HepG2 (cell line): Measurements from ENCODE around the gene KCTD6. TPM values are rescaled to one million over a fixed set of nuclear protein-coding genes. Genes with fewer than 3 reads are reported as not detected.

ENCODE experiments used
- ATAC-seq: fragments of 200-7000 bp; cut with Tn5 transposase; 3 replicates; pipeline ENCODE4 v1.9.1; 2020; ENCODE audit warnings: mild to moderate bottlenecking, moderate library complexity
- BruUV-seq: library from RNA; stranded (reverse); fragments of 400-500 nt; replicated peaks from 2 replicates; lab custom pipeline; 2021; lab: Mats Ljungman, UMichigan
- CTCF ChIA-PET: fragments of 300-600 bp; formaldehyde crosslinking; extraction: SDS; loops from one replicate; lab custom pipeline; 2021; ENCODE audit warnings: low total read pairs, inconsistent platforms, low intra/inter-chr PET ratio; lab: Yijun Ruan, JAX
- POLR2A ChIA-PET: fragments of 350-600 bp; sonication (Branson Sonifier 250); formaldehyde crosslinking; loops from one replicate; lab custom pipeline; 2020; ENCODE audit warnings: antibody characterized with exemption, inconsistent platforms; lab: Yijun Ruan, JAX
- DNase-seq: peaks from one replicate; pipeline ENCODE4 v3.0.0-alpha.2; 2015; ENCODE audit warnings: low spot score
- FAIRE-seq: peaks from 3 replicates; lab custom pipeline; 2011; peaks lifted over from hg19 to GRCh38; lab: Jason Lieb, UNC
- H2AFZ ChIP-seq: one replicate; pipeline ENCODE4 v1.6.1; 2011; ENCODE audit warnings: low read length, inconsistent platforms
- H3K27ac ChIP-seq: fragments of 300-600 bp; 3 replicates; pipeline ENCODE4 v1.8.0; 2011; ENCODE audit warnings: mixed run types, mild to moderate bottlenecking, mixed read lengths, low read length, inconsistent platforms; ENCODE audit not compliant: insufficient read depth; ENCODE audit errors: extremely low read length
- H3K27me3 ChIP-seq, 2 experiments: fragments of 200-600 bp in 1 of 2; 2 replicates in 1 of 2; 3 replicates in 1 of 2; pipeline versions ENCODE4 v1.6.0 to v1.8.0; 2011; ENCODE audit warnings: low read length in 2 of 2, mild to moderate bottlenecking in 2 of 2, moderate library complexity in 2 of 2, inconsistent platforms in 1 of 2; ENCODE audit not compliant: insufficient read depth in 2 of 2, control insufficient read depth in 1 of 2
- H3K36me3 ChIP-seq, 2 experiments: fragments of 200-600 bp in 1 of 2; replicated peaks in 1 of 2; 2 replicates in 1 of 2; 3 replicates in 1 of 2; pipeline versions ENCODE4 v1.5.1 to v1.8.0; 2011; ENCODE audit warnings: low read length in 2 of 2, inconsistent platforms in 1 of 2; ENCODE audit not compliant: insufficient read depth in 2 of 2, control insufficient read depth in 1 of 2
- H3K4me1 ChIP-seq: 2 replicates; pipeline ENCODE4 v1.5.1; 2012; ENCODE audit warnings: low read length, inconsistent platforms; ENCODE audit not compliant: insufficient read depth
- H3K4me2 ChIP-seq: 2 replicates; pipeline ENCODE4 v1.6.0; 2011; ENCODE audit warnings: low read depth, low read length, inconsistent platforms
- H3K4me3 ChIP-seq, 3 experiments: fragments of 200-600 bp in 1 of 3; sonication (generic), shearing (Covaris generic) in 1 of 3; replicated peaks in 1 of 3; 2 replicates each; pipeline ENCODE4 v1.5.1; 2011 to 2016; ENCODE audit warnings: low read length in 3 of 3, inconsistent platforms in 2 of 3, low read depth in 2 of 3, mild to moderate bottlenecking in 2 of 3, control low read depth in 1 of 3, mixed read lengths in 1 of 3; ENCODE audit not compliant: insufficient read depth in 1 of 3
- H3K79me2 ChIP-seq: one replicate; pipeline ENCODE4 v1.6.1; 2011; ENCODE audit warnings: low read length, inconsistent platforms; ENCODE audit not compliant: insufficient read depth
- H3K9ac ChIP-seq: 2 replicates; pipeline ENCODE4 v1.6.0; 2011; ENCODE audit warnings: mild to moderate bottlenecking, low read depth, low read length, inconsistent platforms; ENCODE audit not compliant: insufficient read depth
- H3K9me3 ChIP-seq: 2 replicates; pipeline ENCODE4 v1.5.1; 2012; ENCODE audit warnings: mild to moderate bottlenecking, low read length
- H4K20me1 ChIP-seq: 2 replicates; pipeline ENCODE4 v1.6.0; 2011; ENCODE audit warnings: inconsistent platforms, mild to moderate bottlenecking, low read length, moderate library complexity; ENCODE audit not compliant: insufficient read depth
- ARNT2 ChIP-seq: sonication (generic); formaldehyde crosslinking; IDR thresholded peaks from 2 replicates; pipeline ENCODE4 v1.8.0; 2022; ENCODE audit warnings: mild to moderate bottlenecking, low read depth, missing genetic modification reagents, moderate library complexity
- BCL6 ChIP-seq: IDR thresholded peaks from 2 replicates; pipeline ENCODE4 v1.6.1; 2016; ENCODE audit warnings: missing genetic modification reagents, missing compliant biosample characterization
- PHF20 ChIP-seq: sonication (generic); formaldehyde crosslinking; IDR thresholded peaks from 2 replicates; pipeline ENCODE4 v1.5.0; 2020; ENCODE audit warnings: mild to moderate bottlenecking, missing genetic modification reagents
- POLR2AphosphoS5 ChIP-seq: IDR thresholded peaks from 2 replicates; pipeline ENCODE4 v1.6.1; 2012; ENCODE audit warnings: low read depth, low read length
- SIN3A ChIP-seq: IDR thresholded peaks from 2 replicates; pipeline ENCODE4 v1.6.1; 2011; ENCODE audit warnings: low read depth, mild to moderate bottlenecking, control low read depth, low read length, borderline replicate concordance
- ZNF20 ChIP-seq: sonication (generic); formaldehyde crosslinking; IDR thresholded peaks from 2 replicates; pipeline ENCODE4 v1.4.0; 2020; ENCODE audit warnings: mild to moderate bottlenecking, moderate library complexity, missing genetic modification reagents
- ZNF546 ChIP-seq: sonication (generic); formaldehyde crosslinking; conservative IDR thresholded peaks from 2 replicates; pipeline ENCODE4 v1.8.1; 2023; ENCODE audit warnings: mild to moderate bottlenecking, missing genetic modification reagents
- ZNF790 ChIP-seq: sonication (generic); formaldehyde crosslinking; IDR thresholded peaks from 2 replicates; pipeline ENCODE4 v1.8.0; 2022; ENCODE audit warnings: missing genetic modification reagents, mild to moderate bottlenecking, borderline replicate concordance
- ZNF83 ChIP-seq: sonication (generic); formaldehyde crosslinking; IDR thresholded peaks from 2 replicates; pipeline ENCODE4 v1.4.0; 2020; ENCODE audit warnings: missing genetic modification reagents, mild to moderate bottlenecking, borderline replicate concordance
- WGBS: methylation state at CpG from one replicate; pipeline ENCODE4 v1.1.6; 2017; ENCODE audit warnings: low lambda C conversion rate; 5-methylcytosine and 5-hydroxymethylcytosine counted together
- in situ Hi-C: cut with HindIII; loops from 2 replicates; pipeline ENCODE4 v1.10.0; 2017; ENCODE audit warnings: low pct_unique_long_range_greater_than_20kb; ENCODE audit not compliant: extremely low pct_ligation_motif_present
- intact Hi-C: fragments of 100-400 bp; cut with micrococcal nuclease; formaldehyde crosslinking; loops from one replicate; pipeline ENCODE4 v1.10.0; 2022; ENCODE audit not compliant: unreplicated experiment
- polyA plus RNA-seq, 8 experiments: library from polyadenylated mRNA; depleted of rRNA in 3 of 8; stranded (reverse) in 7 of 8; unstranded in 1 of 8; fragments of >200 nt; fragmentation: Illumina TruSeq in 4 of 8; extraction: Trizol in 4 of 8; gene quantifications; 2 replicates each; pipeline versions ENCODE4 v1.2.1 to v1.2.3, GENCODE V29; 2011 to 2016; ENCODE audit warnings: low read depth in 4 of 8, missing spikeins in 1 of 8, mixed read lengths in 1 of 8; ENCODE audit not compliant: insufficient read depth in 1 of 8
- total RNA-seq, 5 experiments: library from RNA; depleted of rRNA; stranded (reverse); fragments of >200 nt; fragmentation: Illumina TruSeq; extraction: Trizol; gene quantifications; 2 replicates each; pipeline ENCODE4 v1.2.3, GENCODE V29; 2016; ENCODE audit warnings: low read depth in 1 of 5
- TF ChIP-seq, protein P1 (sequence below): IDR thresholded peaks from 2 replicates; pipeline ENCODE4 v1.4.0; 2020; ENCODE audit warnings: mild to moderate bottlenecking, missing genetic modification reagents
- TF ChIP-seq, protein P2 (sequence below): sonication (generic); formaldehyde crosslinking; IDR thresholded peaks from 2 replicates; pipeline ENCODE4 v1.9.0; 2021; ENCODE audit warnings: mild to moderate bottlenecking, missing genetic modification reagents

KCTD6 gene
- total and polyA plus RNA-seq, 2 of the 13 experiments (the other 11 are each of a cell fraction or from before 2014, with no cell fraction given): 13.4 to 14.2 TPM

DNA sequence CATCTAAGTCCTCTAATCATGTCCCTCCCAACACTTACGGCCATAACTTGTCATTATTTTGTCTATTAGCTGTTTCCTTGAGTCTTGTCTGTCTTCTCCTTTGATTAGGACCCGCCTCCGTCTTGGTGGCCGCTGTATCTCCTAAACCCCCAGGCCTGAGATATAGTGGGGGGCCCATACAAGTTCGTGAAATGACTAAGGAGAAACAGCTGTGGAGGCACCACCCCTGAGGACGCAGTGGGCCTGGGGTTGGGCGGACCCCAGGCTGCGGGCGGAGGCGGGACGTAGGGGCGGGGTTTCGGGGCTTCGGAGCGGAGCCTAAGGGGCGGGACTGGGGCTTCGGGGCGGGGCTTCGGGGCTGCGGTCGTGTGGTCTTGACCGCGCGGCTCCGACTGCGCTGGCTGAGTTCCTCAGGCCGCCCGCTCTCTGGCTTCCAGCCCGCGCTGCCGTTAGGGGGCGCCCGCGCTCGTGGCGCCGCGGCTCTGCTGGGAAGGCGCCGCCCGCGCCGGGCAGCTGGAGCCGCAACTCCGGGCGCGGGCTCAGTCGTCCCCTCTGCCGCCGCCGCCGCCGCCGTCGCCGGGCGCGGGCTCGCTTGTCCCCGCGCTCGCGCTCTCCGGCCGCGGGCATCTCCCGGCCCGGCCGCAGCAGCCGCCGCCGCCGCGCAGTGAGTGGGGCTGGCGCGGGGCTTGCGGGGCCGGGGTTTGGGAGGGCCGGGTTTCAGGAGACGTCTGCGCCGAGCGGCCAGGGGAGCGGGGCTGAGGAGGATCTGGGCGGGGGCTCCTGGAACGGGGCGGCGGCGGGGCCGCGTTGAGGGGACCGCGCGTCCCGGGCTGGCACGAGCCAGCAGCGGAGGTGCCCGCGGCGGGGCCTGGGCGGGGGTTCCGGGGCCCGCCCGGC lies at the start of gene KCTD6 (continued):
- TF ChIP-seq SIN3A: no peak
- no peak for TF ChIP-seq ZNF20 (CRISPR knock-in tag)
- TF ChIP-seq, protein P1, sequence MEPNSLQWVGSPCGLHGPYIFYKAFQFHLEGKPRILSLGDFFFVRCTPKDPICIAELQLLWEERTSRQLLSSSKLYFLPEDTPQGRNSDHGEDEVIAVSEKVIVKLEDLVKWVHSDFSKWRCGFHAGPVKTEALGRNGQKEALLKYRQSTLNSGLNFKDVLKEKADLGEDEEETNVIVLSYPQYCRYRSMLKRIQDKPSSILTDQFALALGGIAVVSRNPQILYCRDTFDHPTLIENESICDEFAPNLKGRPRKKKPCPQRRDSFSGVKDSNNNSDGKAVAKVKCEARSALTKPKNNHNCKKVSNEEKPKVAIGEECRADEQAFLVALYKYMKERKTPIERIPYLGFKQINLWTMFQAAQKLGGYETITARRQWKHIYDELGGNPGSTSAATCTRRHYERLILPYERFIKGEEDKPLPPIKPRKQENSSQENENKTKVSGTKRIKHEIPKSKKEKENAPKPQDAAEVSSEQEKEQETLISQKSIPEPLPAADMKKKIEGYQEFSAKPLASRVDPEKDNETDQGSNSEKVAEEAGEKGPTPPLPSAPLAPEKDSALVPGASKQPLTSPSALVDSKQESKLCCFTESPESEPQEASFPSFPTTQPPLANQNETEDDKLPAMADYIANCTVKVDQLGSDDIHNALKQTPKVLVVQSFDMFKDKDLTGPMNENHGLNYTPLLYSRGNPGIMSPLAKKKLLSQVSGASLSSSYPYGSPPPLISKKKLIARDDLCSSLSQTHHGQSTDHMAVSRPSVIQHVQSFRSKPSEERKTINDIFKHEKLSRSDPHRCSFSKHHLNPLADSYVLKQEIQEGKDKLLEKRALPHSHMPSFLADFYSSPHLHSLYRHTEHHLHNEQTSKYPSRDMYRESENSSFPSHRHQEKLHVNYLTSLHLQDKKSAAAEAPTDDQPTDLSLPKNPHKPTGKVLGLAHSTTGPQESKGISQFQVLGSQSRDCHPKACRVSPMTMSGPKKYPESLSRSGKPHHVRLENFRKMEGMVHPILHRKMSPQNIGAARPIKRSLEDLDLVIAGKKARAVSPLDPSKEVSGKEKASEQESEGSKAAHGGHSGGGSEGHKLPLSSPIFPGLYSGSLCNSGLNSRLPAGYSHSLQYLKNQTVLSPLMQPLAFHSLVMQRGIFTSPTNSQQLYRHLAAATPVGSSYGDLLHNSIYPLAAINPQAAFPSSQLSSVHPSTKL (CRISPR knock-in tag): peak; percentile 51
- TF ChIP-seq ZNF790 (CRISPR knock-in tag): no peak
- peak; percentile 28; the same call in 1 of the 2 replicates for TF ChIP-seq ARNT2 (CRISPR knock-in tag)

DNA sequence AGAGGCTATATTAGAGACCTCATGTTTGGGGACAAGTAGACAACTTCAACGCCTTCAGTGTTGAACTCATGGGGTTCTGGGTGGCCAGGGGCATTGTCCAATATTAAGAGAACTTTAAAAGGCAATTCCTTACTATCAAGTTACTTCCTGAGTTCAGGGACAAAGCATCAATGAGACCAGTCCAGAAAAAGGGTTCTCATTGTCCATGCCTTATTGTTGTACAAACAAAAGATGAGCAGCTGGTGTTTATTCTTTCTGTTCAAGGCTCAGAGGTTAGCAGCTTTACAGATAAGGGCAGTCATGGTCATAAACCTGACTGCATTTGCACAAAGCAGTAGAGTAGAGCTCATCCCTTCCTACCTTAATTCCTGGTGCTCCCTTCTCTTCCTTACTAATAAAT lies 39.7 kb upstream of the KCTD6 start:
- peak overlapping the region; percentile 83 for H3K27ac ChIP-seq
- H3K4me1 ChIP-seq: peaks cover 34% of the 10 kb centered on the region
- H3K9me3 ChIP-seq: peaks cover 32% of the 10 kb centered on the region
- peak overlapping the region; percentile 64 for H3K4me2 ChIP-seq
- ATAC-seq (peak; percentile 99), DNase-seq (peak; percentile 95), FAIRE-seq (peak; percentile 30)
- H3K27me3 ChIP-seq: no peaks in the 10 kb centered on the region
- CTCF ChIA-PET: no interaction called here
- H4K20me1 ChIP-seq: no peaks in the 10 kb centered on the region
- POLR2A ChIA-PET: interaction anchor here (0.6 to 2.0 kb wide), 12 partner anchors 10 to 84 kb away, joined by 3 to 13 read pairs (median 4); partner anchors contain the start of genes KCTD6 and PDHB
- 0% methylated on average over 1 of the region's 1 CpG for WGBS
- H3K79me2 ChIP-seq: no peaks in the 10 kb centered on the region
- BruUV-seq: no TSS peak
- no peaks in the 10 kb centered on the region for H3K36me3 ChIP-seq
- 0 out of 2 replicates have a peak overlapping the region, but pooled peaks have one; percentile 7 for H3K9ac ChIP-seq
- intact Hi-C loops: loop anchor here (1.0 kb wide), 1 partner anchor 11 kb away; no protein-coding TSS in a partner anchor
- H2AFZ ChIP-seq: no peak overlapping the region
- H3K4me3 ChIP-seq: peak overlapping the region in 1 of 3 experiments; percentile 2; a peak in 1 of 6 replicates
- in situ Hi-C loops: no loop called here
- TF ChIP-seq ZNF83: no peak
- TF ChIP-seq, protein P2, sequence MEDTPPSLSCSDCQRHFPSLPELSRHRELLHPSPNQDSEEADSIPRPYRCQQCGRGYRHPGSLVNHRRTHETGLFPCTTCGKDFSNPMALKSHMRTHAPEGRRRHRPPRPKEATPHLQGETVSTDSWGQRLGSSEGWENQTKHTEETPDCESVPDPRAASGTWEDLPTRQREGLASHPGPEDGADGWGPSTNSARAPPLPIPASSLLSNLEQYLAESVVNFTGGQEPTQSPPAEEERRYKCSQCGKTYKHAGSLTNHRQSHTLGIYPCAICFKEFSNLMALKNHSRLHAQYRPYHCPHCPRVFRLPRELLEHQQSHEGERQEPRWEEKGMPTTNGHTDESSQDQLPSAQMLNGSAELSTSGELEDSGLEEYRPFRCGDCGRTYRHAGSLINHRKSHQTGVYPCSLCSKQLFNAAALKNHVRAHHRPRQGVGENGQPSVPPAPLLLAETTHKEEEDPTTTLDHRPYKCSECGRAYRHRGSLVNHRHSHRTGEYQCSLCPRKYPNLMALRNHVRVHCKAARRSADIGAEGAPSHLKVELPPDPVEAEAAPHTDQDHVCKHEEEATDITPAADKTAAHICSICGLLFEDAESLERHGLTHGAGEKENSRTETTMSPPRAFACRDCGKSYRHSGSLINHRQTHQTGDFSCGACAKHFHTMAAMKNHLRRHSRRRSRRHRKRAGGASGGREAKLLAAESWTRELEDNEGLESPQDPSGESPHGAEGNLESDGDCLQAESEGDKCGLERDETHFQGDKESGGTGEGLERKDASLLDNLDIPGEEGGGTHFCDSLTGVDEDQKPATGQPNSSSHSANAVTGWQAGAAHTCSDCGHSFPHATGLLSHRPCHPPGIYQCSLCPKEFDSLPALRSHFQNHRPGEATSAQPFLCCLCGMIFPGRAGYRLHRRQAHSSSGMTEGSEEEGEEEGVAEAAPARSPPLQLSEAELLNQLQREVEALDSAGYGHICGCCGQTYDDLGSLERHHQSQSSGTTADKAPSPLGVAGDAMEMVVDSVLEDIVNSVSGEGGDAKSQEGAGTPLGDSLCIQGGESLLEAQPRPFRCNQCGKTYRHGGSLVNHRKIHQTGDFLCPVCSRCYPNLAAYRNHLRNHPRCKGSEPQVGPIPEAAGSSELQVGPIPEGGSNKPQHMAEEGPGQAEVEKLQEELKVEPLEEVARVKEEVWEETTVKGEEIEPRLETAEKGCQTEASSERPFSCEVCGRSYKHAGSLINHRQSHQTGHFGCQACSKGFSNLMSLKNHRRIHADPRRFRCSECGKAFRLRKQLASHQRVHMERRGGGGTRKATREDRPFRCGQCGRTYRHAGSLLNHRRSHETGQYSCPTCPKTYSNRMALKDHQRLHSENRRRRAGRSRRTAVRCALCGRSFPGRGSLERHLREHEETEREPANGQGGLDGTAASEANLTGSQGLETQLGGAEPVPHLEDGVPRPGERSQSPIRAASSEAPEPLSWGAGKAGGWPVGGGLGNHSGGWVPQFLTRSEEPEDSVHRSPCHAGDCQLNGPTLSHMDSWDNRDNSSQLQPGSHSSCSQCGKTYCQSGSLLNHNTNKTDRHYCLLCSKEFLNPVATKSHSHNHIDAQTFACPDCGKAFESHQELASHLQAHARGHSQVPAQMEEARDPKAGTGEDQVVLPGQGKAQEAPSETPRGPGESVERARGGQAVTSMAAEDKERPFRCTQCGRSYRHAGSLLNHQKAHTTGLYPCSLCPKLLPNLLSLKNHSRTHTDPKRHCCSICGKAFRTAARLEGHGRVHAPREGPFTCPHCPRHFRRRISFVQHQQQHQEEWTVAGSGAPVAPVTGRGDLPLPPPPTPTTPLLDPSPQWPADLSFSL (CRISPR knock-in tag): no peak
- no peak for TF ChIP-seq PHF20
- no peak for TF ChIP-seq ZNF546 (CRISPR knock-in tag)
- 0 out of 2 replicates have a peak, but pooled peaks have one; percentile 33 for TF ChIP-seq POLR2AphosphoS5
- peak; percentile 64 for TF ChIP-seq BCL6 (CRISPR knock-in tag)
